Cardiac septum (tissue), 1 donor: ENCODE results near the gene ZNF648. TPM values are rescaled to one million over a fixed set of nuclear protein-coding genes. Genes with fewer than 3 reads are reported as not detected.
"Not testable (repeated sequence)": the region's sequence is repeated elsewhere in the genome, so short reads cannot be mapped to it uniquely, and the experiment has no call there.

Experiments used
- DNase-seq: peaks from one replicate; pipeline ENCODE4 v3.0.0-alpha.2; 2020; ENCODE audit warnings: low spot score
- intact Hi-C: fragments of 100-400 bp; cut with DNase I; formaldehyde crosslinking; loops from one replicate; pipeline ENCODE4 v1.14.0; 2022
- total RNA-seq: library from RNA; stranded (reverse); fragmentation: NEBNext Ultra II Directional; extraction: Animal tissue kit (Norgen Biotek cat#: 25700); gene quantifications from one replicate; pipeline ENCODE4 v1.2.1, GENCODE V29; 2021
- donor health status: DM: no; HTN: no; CAD: no.

ZNF648 gene
- total RNA-seq, 1 donor from 2014 or later: not detected

DNA sequence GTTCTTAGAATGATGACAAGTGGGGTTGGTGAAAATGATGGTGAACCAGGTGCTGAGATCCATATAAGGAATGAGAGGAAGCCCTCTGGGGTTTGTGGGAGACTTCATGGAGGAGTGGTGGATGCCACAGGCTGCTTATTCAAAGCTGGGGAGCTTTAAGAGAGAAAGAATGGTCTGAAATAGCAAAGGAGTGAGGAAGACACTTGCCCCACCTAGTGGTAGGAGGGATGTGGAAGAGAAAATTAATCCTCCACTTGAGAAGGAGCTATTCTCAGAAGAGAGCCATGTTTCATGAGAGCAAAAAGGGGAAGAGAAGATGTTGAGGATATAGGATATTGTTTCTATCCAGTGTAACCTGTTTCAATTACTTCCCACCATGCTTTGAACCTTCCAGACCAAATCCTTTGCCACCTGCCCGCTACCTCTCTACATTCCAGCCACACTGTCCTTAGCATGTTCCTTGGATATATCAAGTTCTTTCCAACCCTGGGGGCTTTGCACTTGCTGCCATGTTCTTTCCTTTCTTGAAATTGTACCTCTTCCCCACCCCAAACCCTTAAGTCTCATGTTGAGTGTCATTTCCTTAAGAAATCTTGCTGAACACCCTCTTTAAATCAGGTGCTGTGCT is 19.6 kb upstream of the ZNF648 start:
- intact Hi-C loops: loop anchor here (2.0 kb wide), 1 partner anchor 600 kb away; no protein-coding TSS in a partner anchor
- no peak for DNase-seq

DNA sequence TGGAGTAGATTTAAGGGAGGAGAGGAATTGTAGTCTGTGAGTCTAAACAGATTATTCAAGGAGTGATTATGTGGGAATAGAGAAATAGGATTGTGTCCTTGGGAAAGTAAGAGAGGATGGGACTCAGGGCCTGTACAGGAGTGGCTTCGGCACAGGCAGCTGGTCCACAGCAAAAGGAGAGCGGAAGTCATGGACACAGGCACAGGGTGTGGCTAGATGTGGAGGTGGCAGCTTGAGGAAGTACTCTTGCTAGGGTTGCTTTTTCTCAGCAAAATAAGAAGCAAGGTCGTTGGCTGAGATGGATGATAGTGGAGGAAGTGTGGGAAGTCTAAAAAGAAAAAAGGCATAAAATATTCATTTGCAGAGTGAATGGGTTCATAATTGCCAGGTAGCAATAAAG is 18.5 kb upstream of the ZNF648 start:
- intact Hi-C loops: loop anchor here (2.0 kb wide), 1 partner anchor 599 kb away; no protein-coding TSS in a partner anchor
- no peak for DNase-seq

DNA sequence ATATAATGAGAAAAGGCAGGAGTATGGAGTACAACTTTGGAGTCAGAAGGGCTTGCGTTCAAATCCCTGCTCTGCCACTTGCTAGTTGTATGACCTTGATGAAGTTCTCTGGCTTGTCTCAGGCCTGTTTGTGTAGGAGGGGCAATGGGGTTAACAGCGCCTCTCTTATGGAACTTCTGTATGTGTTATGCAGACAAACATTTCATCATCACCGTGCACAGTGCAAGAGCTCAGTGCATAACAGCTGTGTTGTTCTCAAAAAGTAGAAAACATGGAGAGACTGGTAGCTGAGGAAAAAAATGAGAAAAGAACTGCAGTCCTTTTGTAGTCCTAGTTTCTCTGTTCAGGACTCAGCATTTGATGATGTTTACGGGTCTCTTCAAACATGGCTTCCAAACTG is 10.4 kb upstream of the ZNF648 start:
- intact Hi-C loops: no loop called here

DNA sequence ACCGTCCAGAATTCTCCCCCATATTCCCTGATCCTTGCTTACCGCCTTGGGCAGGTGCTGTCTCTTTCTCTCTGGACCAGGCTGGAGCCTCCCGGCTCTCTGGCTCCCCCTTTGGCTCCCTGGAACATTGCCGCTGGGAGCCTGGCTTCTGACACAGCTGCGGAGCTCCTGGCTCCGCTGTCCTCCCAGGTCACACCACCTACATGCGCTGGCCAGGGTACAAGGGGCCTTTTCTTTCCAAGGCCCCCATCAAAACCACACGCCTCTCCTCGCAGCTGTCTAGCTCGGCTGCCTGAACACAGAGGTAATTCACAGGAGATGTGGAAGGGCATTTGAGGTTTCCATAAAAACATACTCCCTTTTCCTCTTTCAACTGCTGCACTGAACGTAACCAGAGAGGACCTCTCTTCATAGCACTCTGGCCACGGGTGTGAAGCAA is 7.5 kb upstream of the ZNF648 start:
- intact Hi-C loops: no loop called here
- DNase-seq: no peak

More for the DNA sequence above, 10.4 kb upstream of the ZNF648 start:
- DNase-seq: no peak

DNA sequence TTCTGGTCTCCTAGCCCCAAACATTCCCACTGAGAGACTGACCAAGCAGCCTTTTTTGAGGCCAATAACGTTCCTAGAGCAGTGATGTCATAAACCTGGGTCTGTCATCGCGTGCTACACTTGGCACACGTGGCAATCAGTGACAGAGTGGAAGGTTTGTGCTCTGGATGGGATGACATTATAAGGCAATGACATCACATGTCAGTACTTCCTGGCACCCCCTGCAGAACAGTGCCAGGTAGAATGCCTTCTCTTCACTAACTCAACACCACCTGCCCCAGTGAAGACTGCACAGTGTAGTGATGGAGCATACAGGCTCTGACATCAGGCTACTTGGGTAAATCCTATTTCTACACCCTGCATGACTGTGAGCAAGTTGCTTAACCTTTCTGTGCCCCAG is 5.4 kb upstream of the ZNF648 start:
- intact Hi-C loops: no loop called here
- DNase-seq: no peak

DNA sequence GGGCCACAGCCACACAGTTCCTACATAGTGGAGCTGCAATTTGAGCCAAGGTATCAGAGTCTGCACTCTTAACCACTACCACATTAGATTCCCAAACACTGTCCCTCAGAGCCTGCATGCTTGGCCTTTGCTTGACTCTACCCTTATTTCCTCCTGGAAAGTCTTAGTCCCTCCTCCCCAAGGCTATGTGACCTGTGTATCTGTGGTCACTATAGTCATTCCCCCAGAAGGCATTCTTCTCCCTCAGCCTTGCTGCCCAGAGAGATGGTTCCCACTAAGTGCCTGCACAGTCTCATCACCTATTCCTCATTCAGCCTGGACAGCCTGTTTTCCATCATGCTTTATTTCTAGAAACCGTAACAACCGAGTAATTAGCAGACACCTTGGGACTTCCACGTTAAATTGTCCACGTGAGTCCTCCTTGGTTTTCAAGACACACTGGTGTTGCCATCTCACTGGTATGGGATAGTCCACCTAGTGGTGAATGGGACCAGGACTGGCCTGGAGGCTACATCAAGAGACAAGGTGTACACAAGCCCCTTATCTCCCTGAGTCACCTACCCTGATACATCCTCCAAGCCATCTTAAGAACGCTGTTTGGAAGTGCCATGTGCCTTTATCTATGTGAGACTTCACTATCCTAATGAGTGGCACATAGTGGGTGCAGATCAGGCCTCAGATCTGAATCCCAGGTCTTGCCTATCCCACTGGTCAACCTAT is 3.8 kb upstream of the ZNF648 start:
- no peak for DNase-seq
- intact Hi-C loops: no loop called here

DNA sequence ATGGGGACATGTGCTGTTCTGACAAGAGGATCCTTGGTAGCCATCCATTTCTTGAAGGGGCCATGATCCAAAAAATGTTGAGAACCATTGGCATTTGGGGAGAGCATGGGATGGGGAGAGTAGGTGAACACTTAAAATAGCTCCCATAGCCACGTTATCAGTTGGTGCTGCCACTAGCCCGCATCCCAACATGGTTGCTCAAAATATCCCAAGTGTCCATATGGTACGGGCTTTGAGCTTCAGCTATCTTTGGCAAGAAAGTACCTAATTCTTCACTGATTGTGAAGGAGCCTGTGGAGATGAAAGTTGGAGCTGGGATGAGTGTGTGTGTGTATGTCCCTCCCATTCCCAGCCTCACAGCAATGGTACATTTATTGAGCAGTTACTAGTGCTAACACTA is 3.1 kb upstream of the ZNF648 start:
- intact Hi-C loops: no loop called here
- no peak for DNase-seq

DNA sequence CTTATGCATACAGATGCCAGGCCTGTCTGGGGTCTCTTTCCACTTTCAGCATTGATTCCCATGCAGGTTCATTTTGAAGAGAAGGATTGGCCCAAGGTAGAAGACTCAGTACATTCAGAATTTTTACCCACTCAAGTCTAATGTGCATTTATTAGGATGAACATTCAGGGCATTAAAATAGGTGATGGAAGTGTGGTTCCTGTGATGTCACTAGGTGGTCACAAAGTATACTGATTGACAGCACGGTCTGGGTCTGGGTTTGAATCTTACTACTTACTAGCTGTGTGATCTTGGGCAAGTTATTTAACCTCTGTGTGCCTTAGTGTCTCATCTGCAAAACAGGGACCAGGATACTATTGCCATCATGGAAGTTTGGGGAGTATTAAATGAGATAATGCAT is 711 bp upstream of the ZNF648 start:
- intact Hi-C loops: no loop called here
- no peak for DNase-seq

DNA sequence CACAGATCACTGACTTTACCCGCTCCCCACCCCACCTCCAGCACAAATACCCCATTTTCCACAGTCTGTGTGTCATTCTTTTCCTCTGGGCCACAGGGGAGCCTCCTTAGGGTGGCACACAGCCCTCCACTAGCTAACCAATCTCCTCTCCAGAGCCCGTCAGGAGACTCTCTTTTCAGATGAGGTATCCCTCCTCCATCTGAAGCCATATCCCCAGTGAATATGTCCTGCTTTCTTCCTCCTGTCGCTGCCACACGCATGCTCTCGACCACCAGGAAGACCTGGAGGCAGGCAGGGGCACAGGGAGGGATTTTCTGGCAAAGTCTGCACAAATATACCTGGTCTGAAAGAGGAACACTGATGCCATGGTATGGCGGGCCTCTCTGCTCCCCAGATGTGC is 635 bp downstream of the ZNF648 start:
- intact Hi-C loops: no loop called here
- no peak for DNase-seq

DNA sequence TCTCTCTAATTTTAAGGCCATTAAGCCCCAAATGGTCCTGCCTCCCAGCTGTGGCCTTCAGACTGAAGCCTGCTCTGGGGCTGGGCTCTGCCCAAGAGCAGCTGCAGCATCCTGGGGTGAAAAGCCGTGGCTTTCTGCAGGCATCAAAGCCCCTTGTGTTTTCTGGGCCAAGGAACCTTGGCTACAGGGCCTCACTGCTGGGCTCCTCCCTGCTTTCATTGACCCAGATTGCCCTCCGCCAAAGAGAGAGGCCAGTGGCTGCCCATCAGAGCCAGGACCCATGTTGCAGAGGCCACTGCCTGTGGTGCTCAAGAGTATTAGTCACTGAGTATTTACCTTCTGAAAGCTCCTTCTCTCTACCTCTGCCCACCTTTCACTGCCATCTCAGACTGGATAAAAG is 1.6 kb downstream of the ZNF648 start:
- intact Hi-C loops: loop anchor here (10.0 kb wide), 1 partner anchor 585 kb away; no protein-coding TSS in a partner anchor
- DNase-seq: no peak

DNA sequence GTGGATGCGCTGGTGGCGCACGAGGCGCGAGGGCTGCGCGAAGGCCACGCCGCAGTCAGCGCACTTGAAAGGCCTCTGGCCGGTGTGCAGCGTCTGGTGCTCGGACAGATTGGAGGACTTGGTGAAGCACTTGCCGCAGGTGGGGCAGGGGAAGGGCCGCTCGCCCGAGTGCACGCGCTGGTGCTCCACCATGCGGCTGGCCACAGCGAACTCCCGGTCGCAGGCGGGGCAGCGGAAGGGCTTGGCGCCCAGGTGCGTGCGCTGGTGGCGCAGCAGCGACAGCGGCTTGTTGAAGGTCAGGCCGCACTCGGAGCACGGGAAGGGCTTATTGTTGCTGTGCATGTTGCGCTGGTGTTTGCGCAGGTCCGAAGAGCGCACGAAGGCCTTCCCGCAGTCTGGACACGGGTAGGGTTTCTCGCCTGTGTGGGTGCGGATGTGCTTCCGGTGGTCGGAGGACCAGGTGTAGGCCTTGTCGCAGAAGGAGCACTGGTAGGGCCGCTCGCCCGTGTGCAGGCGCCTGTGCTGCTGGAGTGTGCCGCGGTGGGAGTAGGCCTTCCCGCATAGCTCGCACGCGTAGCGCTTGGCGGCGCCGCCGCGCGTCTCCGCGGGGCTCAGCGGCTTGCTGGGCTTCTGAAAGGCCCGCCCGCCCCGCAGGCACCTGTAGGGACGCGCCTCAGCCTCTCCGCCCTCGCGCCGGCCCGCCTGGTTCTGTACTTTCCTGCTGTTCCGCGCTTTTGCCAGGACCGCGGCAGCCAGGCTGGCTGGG is 4.7 kb downstream of the ZNF648 start:
- no peak for DNase-seq
- intact Hi-C loops: loop anchor here (10.0 kb wide), 1 partner anchor 582 kb away; no protein-coding TSS in a partner anchor

DNA sequence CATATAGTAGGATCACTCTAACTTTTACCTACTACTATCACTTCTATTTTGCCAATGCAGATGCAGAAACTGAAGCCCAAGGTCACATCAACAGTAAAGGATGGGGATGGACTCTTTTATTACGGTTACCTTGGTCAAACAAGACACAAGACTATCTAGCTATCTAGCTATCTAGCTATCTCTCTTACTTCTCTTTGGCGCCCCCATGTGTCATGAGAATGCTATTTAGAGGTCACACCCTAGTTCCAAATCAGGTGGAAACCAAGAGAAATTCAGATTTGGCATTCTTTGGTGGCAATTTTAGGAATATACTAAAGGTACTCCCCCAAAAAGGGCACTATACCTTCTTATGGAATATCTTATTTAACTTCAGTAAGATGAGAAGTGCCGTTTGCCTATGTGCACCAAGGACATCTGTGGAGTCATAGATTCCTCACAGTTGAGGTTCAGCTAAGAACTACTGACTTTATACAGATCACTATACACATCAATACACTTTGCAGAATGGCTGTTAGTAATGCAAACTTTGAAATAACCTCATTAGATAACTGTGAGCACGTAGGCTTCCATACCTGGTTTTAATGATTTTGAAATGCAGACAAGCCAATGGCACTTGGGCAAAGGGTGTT is 6.7 kb downstream of the ZNF648 start:
- intact Hi-C loops: loop anchor here (10.0 kb wide), 1 partner anchor 580 kb away; no protein-coding TSS in a partner anchor
- no peak for DNase-seq

DNA sequence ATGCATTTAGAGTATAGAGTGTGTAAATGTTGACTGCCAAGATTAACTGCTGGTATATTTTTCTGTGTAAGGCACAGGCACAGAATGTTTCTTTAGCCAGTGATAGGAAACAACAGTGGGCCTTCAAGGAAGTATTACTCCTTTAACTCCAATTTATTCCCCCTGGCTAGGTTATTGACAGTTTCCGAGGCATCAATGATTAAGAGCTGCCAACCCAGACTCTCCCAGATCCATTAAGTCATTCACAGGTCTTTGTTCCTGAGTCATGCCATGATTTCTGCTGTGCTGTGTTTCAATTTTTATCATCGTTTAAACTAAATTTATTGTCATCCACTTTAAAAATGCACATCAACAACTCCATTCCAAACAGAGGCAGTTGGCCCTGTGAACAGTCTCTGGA is 9.2 kb downstream of the ZNF648 start:
- no peak for DNase-seq
- intact Hi-C loops: loop anchor here (10.0 kb wide), 1 partner anchor 578 kb away; no protein-coding TSS in a partner anchor

DNA sequence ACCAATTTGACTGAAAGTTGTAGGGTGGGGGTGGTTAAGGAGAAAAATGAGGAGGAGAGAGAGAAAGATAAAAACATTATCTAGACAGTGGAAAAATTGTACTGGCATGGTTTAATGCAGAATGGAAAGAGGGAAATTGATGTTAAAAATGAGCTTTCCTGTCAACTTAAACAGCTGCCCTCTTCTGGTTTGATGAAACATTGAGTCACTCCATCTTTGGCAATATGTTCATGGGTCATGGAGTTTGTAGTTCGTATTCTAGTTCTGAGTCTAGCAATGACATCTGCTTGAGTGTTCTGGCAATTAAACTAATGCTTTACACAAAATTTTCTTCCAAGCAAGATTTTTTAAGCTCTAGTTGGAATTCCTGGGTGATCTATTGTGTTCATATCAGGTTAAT is 9.6 kb downstream of the ZNF648 start:
- intact Hi-C loops: loop anchor here (10.0 kb wide), 1 partner anchor 577 kb away; no protein-coding TSS in a partner anchor
- no peak for DNase-seq

DNA sequence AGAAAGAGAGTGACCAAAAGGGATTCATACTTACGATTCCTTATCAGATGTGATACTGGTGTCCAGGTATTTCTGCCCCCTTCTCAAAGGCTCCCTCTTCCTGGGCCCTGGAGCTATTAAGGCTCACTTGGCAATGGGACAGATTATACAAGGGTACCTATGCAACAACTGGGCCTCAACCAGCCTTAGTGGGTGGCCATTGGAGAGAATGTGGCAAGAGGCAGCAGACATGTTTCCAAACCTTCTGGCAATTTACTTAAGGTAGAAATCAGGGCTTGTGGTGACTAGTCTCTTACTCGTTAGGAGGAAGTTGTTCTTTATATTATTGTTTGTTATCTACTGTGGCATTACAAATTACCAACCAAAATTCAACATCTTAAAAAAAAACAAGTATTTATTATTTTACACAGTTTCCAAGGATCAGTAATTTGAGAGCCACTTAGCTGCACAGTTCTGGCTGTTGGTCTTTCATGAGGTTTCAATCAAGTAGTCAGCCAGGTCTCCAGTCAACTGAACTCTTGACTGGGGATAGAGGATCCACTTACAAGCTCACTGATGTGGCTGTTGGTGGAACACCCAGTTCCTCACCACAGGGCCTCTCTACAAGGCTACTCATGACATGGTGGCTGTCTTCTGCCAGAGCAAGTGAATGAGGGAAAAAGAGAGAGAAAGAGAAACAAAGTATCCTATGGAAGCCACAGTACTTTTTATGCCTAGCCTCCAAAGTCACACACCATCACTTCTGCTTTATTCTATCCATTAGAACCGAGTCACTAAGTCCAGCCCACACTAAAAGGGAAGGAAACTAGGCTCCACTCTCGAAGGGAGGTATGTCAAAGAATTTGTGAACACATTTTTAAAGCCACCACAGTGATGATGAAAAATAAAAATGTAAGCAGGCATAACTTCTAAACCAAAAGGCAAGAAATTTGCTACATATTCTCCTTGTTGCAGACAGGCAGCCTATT is 10.7 kb downstream of the ZNF648 start:
- no peak for DNase-seq
- intact Hi-C loops: loop anchor here (10.0 kb wide), 1 partner anchor 576 kb away; no protein-coding TSS in a partner anchor

DNA sequence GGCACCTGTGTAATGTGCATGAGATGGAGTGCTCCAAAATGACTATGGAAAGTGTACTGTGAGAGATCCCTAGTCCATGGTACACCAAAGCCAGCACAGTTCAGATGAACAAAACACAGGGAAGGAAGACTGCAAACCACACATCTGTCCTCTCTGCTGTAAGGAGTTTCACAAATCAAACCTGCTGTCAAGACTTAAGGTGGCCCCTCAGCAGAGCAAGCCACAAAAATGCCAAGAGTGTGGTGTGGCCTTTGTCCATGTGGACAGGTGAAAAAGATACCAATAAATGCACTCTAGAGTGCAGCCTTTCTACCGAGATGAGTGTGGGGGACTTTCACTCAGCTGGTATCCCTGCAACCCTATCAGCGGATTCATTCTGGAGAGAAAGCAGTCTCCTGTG is 12.9 kb downstream of the ZNF648 start:
- intact Hi-C loops: no loop called here

DNA sequence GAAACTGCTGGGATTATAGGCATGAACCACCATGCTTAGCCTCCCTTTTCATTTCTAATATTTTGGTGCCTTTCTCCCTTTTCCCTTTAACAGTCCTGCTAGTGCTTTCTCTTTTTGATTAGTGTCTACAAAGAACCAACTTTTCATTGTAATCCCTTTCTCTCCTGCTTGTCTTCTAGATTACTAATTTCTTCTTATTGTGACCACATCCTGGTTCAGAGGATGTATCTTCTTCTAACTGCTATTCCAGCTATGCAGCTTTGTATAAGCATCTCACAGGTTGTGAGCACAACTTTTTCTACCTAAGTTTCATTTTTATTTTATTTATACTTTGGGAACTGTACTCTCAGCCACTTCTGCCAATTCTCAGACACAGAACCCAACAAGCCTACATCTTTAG is 14.7 kb downstream of the ZNF648 start:
- intact Hi-C loops: no loop called here
- no peak for DNase-seq

More for the DNA sequence above, 12.9 kb downstream of the ZNF648 start:
- DNase-seq: no peak

DNA sequence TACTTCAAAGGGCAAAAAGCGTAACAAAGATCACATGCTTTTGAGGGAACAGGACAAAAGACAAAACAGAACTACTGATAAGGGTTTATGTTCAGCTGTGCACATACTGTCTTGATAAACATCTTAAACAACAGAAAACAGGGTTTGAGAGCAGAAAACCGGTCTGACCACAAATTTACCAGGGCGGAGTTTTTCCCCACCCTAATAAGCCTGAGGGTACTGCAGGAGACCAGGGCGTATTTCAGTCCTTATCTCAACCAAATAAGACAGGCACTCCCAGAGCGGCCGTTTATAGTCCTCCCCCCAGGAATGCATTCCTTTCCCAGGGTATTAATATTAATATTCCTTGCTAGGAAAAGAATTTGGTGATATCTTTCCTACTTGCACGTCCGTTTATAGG is 16.0 kb downstream of the ZNF648 start:
- DNase-seq, intact Hi-C loops: not testable (repeated sequence)

DNA sequence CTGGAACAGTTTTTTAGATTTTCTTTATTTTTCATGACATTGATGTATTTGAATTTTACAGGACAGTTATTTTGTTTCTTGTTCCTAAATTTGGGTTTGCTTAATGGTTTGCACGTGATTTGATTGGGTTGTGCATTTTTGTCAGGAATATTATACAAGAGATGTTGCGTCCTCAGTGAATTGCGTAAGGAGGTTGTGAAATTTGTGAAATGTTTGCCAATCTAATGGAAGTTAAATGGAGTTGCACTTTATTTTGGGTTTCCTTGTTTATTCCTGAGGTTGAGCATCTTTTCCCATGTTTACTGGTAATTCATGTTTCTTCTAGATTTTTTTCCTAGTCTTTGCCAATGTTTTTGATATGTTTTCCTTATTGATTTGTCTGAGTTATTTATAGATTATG is 19.9 kb downstream of the ZNF648 start:
- no peak for DNase-seq
- intact Hi-C loops: no loop called here
